Smooth muscle cell of the brain vasculature (primary cell): ENCODE data around the gene STK33.

ENCODE experiments used
- DNase-seq: peaks from one replicate; pipeline ENCODE4 v3.0.0-alpha.2; 2012; ENCODE audit warnings: low read depth, low spot score

Gene STK33

DNA sequence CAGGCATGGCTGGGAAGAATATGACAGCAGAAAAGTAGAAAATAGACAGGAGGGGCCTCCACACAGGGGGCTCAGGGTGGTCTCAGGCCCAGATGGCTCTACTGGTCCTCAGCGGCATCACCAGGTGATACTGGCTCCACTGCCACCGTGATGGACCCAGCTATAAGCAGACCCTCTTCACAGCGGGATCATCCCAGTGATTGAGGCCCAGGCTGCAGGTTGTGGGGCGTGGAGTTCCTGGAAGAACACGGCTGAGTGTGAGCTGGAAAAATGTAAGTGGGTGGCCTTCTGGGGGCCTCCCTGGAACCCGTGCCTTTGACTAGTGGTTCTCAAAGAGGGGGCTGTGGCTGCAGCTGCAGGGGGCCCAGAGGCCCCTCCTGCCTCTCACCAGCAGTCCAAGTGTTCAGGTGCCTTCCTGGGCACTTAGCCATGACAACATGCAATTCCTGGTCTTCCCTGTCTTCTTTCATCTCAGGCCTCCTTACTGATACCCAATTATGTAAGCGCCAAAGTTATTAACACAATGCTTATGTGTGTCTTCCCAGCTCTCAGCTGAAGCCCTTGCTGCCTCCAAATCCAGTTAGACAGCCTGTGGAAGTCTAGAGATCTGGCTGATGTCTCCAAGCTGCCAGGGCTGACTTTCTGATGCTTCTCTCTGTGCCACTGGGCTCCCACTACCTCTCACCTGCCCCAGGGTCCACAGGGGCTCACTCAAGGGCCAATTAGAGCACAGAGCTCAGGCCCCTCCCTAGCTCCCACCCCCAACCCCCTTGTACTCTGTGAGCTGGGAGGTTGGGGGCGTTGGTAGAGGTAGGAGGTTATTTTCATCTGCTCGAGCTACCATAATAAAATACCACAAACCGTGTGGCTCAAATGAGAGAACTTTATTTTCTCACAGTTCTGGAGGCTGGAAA is 220.3 kb downstream of the STK33 start:
- DNase-seq, result no peak

DNA sequence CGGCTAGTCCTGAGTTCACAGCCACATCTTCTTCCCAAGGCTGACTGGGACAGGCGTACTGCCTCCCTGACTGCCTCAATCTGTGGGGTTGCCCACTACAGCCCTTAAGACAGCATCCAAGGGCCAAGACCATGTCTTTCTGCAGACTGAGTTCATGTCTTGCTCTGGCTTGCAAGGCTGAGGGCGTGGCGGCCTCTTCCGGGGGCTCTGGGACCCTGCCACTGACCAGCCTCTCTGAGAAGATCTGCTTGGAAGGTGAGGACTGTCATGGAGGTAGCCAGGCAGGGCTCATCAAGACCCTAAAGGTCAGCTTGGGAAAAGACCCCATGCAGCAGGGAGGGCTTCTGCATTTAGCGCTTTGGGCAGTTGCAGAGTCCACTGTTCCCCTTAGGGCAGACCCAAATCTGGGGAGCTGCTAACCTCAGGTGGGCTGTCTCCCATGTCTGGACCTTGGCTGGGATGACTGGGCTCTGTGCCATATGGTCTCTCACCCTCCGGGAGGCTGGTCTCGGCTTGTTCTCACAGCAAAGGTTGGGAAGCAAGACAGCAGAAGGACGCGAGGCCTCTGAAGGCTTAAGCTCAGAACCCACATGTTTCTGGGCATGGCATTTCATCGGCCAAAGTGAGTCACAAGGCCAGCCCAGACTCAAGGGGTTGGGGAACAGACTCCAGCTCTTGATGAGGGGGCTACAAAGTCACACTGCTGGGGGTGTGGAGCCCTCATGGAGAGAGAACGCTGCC is 221.2 kb downstream of the STK33 start:
- DNase-seq, result no peak

- DNase-seq, result no peak
Observed at GRCh38 chr11:8371516-8371884, 222.5 kb downstream of the STK33 start.

- no peak for DNase-seq
Observed at GRCh38 chr11:8370812-8371515, 223.1 kb downstream of the STK33 start.

DNA sequence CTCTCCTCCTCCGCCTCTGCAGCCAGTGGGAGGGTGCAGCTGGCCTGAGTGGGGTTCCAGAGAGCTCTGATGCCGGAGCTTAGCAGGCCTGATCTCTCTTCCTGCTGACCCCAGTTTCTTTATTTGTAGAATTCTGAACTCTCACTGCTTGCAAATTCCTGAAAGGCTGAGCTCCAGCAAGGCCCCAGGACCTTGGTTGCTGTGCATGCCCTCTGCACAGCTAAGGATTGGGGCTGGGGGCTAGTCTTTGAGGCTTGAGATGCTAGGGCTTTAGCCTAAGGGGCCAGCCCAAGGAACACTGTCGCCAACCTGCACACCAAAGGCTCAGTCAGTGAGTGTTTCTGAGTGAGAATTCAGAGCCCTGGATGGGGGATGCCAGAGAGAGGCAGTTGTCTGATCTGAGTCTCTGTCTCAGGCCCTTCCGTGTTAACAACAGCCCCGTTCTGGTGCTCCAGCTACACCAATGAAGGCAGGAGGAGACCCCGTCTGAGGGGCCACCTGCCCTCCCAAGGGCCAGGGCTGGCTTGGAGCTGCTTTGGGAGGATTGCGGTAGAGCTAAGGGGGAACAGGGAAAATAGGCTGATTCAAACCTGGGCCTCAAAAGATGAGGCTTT is 224.3 kb downstream of the STK33 start:
- DNase-seq, result no peak

GRCh38 chr11:8368772-8369171 is 225.3 kb downstream of the STK33 start:
- no peak for DNase-seq

DNA sequence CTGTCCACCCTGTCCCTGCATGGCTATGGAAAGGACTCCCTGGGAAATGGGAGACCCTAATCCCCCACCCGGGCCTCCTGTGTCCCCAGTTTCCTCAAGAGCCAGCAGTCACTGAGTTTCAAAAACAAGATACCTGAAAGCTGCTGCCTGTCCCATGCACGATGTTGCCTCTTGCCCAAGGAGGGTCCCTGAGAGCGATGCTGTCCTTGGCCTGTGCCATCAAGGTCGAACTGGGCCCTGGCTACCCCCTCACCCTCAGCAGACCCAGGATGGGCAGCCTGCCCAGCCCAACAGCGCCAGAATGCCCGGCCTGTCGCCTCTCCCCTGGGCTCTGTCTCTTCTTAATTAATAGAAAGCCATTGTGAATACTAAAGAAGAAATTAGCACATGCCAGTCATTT is 225.8 kb downstream of the STK33 start:
- no peak for DNase-seq

DNA sequence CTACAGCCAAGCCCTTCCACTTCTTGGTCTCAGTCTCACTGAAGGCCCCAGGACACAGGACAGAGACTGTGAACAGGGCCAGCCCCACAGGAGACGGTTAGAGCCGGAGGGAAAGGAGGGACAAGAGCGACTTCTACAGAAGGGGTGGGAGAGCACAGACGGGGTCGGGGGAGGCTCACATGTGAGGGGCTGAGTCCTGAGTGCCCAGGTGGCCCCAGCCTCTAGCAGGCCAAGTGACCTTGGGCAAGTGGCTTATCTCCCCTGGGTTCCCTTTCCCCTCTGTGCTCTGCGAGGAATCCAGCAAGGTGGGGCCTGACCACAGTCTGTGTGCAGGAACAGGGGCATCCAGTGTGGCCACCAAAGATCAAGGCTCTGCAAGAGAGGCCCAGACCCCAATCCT is 227.7 kb downstream of the STK33 start:
- no peak for DNase-seq

DNA sequence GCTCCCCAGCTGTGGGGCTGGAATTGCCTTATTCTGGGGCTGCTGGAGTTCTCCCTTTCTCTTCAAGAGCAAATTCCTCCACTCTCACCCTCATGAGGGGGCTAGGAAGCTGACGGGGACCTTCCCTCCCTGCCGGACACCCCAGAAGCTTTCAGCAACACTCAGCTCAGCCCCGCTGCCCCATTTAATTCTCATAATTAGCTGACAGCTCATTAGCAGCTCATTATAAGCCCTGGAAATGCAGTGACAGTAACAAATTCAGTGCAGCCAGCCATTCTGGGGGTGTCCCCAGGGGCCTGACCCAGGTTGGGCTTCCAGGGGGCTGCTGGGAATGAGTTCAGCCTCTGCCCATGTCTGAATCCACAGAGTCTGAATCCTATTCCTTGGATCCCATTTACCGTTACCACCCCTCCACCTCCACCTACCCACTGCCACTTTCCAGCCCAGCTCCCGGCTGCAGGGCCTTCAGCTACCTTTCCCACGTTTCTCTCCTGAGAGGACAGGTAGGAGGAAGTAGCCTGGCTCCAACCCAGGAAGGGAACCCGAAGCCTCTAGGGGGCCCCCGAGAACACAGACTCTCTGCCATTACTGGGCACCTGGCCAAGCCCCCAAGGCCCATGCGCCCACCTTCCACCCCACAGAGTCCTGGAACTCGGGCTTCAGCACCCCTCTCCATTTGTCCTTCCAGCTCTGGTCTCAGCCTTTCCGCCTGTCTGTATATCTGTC is 228.6 kb downstream of the STK33 start:
- no peak for DNase-seq

DNA sequence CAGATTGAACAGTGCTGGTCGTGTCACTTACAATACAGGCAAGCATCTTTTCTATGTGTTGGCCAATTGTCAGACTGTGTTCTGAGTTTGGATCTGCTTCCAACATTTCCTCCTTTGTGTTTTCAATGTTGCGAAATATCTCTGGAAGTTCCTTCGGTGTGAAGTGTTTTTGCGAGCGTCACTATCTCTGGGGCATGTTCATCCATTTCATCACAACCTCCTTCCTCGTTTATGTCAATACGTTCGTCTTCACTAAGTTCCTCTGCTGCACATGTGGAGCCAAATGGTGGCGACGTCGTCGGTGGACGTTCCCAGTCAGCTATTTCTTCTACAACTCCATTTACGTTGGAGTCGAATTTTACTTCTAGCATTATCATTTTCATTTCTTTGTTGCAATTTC is 230.1 kb downstream of the STK33 start:
- DNase-seq, result no peak

GRCh38 chr11:8362899-8363298 is 231.1 kb downstream of the STK33 start:
- no peak for DNase-seq

GRCh38 chr11:8362491-8362890 is 231.5 kb downstream of the STK33 start:
- DNase-seq, result no peak

DNA sequence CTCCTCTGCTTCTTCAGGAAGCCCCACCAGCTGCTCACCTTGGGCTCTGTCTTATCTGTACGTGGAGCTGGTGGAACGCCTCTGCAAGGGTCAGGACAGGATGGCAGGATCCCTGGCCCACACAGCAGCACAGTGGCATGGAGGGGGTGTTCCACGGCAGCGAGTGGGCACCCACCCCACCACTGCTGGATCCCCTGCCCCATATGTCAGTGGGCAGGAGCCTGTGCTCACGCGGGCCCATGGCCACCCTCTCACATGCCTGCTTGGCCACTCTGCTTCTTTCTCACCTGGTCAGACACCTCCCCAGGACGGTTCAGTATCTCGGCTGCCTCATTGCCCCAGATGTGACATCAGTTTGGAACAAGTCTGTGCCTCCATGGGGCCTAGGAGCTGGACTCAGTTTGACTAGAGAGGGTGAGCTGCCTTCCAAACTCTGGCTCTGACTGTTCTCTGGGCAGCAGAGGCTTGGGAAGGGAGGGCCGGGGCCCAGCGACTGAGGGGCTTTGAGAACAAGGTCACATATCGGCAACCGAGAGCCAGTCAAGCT is 232.3 kb downstream of the STK33 start:
- DNase-seq, result no peak

GRCh38 chr11:8361206-8361605 is 232.8 kb downstream of the STK33 start:
- no peak for DNase-seq

- DNase-seq, result no peak
Observed at GRCh38 chr11:8360086-8360828, 233.8 kb downstream of the STK33 start.

DNA sequence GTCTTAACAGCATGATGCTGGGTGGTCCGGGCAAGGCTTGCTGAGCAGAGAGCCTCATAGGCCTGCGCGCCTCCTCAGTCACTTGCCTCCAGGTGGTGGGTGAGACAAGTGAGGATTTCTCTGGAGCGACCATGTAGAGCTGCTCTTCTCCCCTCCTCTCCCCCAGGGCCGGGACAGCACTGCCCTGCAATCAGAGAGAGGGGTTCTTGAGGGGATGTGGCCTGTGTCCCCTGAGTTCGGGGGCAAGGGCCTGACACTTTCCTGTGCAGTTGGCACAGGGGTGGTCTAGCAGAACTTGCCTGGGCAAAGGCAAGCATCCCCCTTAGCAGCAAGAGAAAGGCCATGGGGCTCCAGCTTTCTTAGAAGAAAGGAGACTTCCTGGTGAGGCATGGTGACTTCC is 234.5 kb downstream of the STK33 start:
- DNase-seq, result no peak

DNA sequence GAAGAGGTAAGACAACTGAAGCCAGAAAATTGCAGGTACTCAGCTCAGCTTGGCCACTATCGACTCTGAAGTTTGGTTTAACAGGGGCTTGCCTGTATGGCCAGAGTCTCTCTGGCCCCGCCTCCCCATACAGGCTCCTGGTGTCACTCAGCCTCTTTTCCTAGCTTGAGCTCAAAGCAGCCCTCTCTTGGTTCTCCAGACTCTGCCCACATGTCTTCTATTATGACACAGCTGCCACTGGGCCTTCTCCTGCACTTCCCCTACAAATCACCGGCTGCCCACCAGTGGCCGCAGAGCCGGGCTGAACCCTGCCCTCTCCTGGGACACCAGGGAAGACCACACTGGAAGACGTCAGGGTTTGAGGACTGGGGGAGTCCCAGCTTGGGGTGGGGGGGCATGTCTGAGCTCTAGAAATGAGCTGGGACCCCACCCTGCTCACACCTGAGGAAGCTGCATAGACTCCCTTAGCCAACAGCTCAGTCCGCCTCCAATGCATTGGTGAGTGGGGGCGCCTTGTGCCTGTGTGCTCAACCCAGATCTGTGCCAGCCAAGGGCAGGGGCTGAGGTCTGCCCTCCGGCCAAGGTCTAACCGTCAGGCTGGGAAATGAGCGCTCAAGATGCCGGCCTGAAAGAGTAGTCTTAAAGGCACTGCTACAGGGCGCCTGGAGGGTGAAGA is 236.0 kb downstream of the STK33 start:
- no peak for DNase-seq

- DNase-seq, result no peak
Observed at GRCh38 chr11:8357505-8357888, 236.5 kb downstream of the STK33 start.

- DNase-seq, result no peak
Observed at GRCh38 chr11:8356721-8357504, 237.1 kb downstream of the STK33 start.
